HEK293T (cell line): ENCODE measurements around the gene SMC6.
A peak's percentile ranks its signal among the peaks of the same experiment; 100 is the strongest.

Experiments
- CTCF ChIA-PET: fragments of 350-600 bp; formaldehyde crosslinking; extraction: SDS; loops from one replicate; lab custom pipeline; 2021; ENCODE audit warnings: antibody characterized with exemption, inconsistent platforms; lab: Yijun Ruan, JAX
- POLR2A ChIA-PET: fragments of 350-600 bp; formaldehyde crosslinking; extraction: SDS; loops from one replicate; lab custom pipeline; 2020; ENCODE audit warnings: antibody characterized with exemption, inconsistent platforms; lab: Yijun Ruan, JAX
- DNase-seq: peaks from one replicate; pipeline ENCODE4 v3.0.0; 2012; ENCODE audit warnings: mixed read lengths; ENCODE audit errors: extremely low spot score
- ARNT ChIP-seq: fragments of 450-650 bp; IDR thresholded peaks from 2 replicates; pipeline ENCODE4 v1.6.1; 2017; ENCODE audit warnings: mild to moderate bottlenecking
- BHLHE40 ChIP-seq: fragments of 450-650 bp; IDR thresholded peaks from 2 replicates; pipeline ENCODE4 v1.6.1; 2016; ENCODE audit warnings: mild to moderate bottlenecking, moderate library complexity, borderline replicate concordance
- CTBP1 ChIP-seq: fragments of 450-650 bp; IDR thresholded peaks from 2 replicates; pipeline ENCODE4 v1.6.1; 2016; ENCODE audit warnings: borderline replicate concordance
- ELF4 ChIP-seq: fragments of 450-650 bp; IDR thresholded peaks from 2 replicates; pipeline ENCODE4 v1.6.1; 2017; ENCODE audit warnings: antibody characterized with exemption
- FOXA1 ChIP-seq: fragments of 450-650 bp; IDR thresholded peaks from 2 replicates; pipeline ENCODE4 v1.6.1; 2016; ENCODE audit warnings: mild to moderate bottlenecking
- FOXK2 ChIP-seq: fragments of 450-650 bp; IDR thresholded peaks from 2 replicates; pipeline ENCODE4 v1.6.1; 2016; ENCODE audit warnings: mild to moderate bottlenecking
- FOXM1 ChIP-seq: fragments of 450-650 bp; IDR thresholded peaks from 2 replicates; pipeline ENCODE4 v1.6.1; 2017; ENCODE audit warnings: mild to moderate bottlenecking, borderline replicate concordance
- HDGF ChIP-seq: fragments of 450-650 bp; IDR thresholded peaks from 2 replicates; pipeline ENCODE4 v1.6.1; 2017; ENCODE audit warnings: antibody characterized with exemption, borderline replicate concordance
- L3MBTL2 ChIP-seq: fragments of 450-650 bp; conservative IDR thresholded peaks from 2 replicates; pipeline ENCODE4 v1.6.1; 2016; ENCODE audit warnings: mild to moderate bottlenecking
- LEF1 ChIP-seq: fragments of 450-650 bp; IDR thresholded peaks from 2 replicates; pipeline ENCODE4 v1.6.1; 2017; ENCODE audit warnings: mild to moderate bottlenecking, borderline replicate concordance
- NFRKB ChIP-seq: fragments of 450-650 bp; IDR thresholded peaks from 2 replicates; pipeline ENCODE4 v1.6.1; 2016; ENCODE audit warnings: mild to moderate bottlenecking, moderate library complexity
- SP1 ChIP-seq: fragments of 450-650 bp; IDR thresholded peaks from 2 replicates; pipeline ENCODE4 v1.6.1; 2017
- SUZ12 ChIP-seq: fragments of 450-650 bp; IDR thresholded peaks from 2 replicates; pipeline ENCODE4 v1.6.1; 2016; ENCODE audit warnings: mild to moderate bottlenecking
- TARDBP ChIP-seq: fragments of 450-650 bp; IDR thresholded peaks from 2 replicates; pipeline ENCODE4 v1.6.1; 2016
- ZNF384 ChIP-seq: fragments of 450-650 bp; IDR thresholded peaks from 2 replicates; pipeline ENCODE4 v1.6.1; 2016
- TF ChIP-seq, protein P1 (sequence below): fragments of 450-650 bp; IDR thresholded peaks from 2 replicates; pipeline ENCODE4 v1.6.1; 2016

Gene SMC6

GRCh38 chr2:17649026-17649425 is 104.6 kb downstream of the SMC6 start:
- ChIA-PET POLR2A (no interaction called here), CTCF (no interaction called here)
- no peak for TF ChIP-seq SP1
- TF ChIP-seq FOXA1 = no peak
- no peak for TF ChIP-seq ELF4
- TF ChIP-seq HDGF = no peak
- TF ChIP-seq, protein P1, sequence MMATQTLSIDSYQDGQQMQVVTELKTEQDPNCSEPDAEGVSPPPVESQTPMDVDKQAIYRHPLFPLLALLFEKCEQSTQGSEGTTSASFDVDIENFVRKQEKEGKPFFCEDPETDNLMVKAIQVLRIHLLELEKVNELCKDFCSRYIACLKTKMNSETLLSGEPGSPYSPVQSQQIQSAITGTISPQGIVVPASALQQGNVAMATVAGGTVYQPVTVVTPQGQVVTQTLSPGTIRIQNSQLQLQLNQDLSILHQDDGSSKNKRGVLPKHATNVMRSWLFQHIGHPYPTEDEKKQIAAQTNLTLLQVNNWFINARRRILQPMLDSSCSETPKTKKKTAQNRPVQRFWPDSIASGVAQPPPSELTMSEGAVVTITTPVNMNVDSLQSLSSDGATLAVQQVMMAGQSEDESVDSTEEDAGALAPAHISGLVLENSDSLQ = no peak
- no peak for TF ChIP-seq TARDBP
- TF ChIP-seq FOXK2 = no peak
- TF ChIP-seq L3MBTL2 = no peak
- TF ChIP-seq FOXM1 = no peak
- TF ChIP-seq ARNT = no peak
- TF ChIP-seq SUZ12 = no peak
- no peak for TF ChIP-seq LEF1
- TF ChIP-seq NFRKB = no peak
- no peak for TF ChIP-seq BHLHE40
- TF ChIP-seq CTBP1 = no peak
- no peak for TF ChIP-seq ZNF384
- no peak for DNase-seq

DNA sequence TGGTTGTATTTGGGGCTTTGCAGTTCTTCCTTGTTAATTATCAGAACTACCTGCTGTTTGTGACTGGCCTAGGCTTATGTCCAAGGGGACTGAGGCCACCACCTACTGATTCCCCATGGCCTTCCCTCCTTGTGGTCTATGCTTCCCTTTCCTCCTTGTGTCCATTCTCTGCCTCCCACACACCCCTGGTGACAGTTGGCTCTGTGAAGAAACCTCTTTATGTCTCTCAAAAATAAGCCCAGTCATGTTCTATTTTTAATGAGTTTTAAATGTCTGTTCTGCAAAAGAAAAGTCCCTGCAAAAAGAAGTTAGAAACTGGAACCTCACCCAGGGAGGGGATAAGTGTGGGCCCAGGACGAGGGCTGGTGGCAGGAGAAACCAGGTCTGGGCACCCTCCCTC is 105.0 kb downstream of the SMC6 start:
- no peak for TF ChIP-seq SP1
- DNase-seq = no peak
- CTCF ChIA-PET = no interaction called here
- POLR2A ChIA-PET = no interaction called here

DNA sequence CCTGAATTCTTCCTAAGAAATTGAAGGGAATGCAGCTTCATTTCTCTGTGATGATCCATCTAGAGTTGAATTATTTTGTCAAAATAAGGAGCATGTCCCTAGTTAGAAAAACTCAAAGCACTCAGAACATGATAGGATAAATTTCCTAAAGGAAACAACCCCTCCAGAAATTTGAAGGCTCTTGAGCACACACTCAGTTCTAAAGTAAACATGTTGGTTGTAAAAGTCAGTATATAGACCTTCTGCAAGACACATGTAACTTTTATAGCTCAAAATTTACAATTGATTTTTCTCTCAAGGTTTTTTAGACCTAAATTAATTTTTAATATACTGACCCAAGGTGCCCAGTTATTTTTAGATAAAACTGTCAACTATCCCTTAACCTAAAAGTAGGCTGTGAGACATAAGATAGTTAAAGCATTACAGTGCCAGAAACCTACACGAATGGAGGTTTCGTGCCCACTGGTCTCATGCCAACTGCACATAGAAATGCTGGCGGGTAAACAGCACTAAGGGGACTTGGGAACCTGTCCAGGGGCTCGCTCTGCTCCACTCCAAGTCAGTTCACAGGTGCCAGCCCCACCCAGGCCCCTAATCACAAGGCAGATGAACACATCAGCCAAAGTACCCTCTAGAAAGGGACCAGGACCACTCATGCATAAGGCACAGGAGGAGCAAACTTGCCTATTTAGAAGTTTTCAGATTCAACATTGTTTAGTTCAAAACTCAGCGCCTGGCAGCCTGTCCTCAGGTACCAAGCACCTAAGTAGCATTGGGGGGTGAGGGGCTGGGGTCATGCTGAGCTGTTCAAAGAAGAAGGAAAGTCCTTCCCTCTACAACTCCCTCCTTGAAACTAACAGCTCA is 106.5 kb downstream of the SMC6 start:
- no peak for DNase-seq
- TF ChIP-seq HDGF (no peak), LEF1 (no peak), CTBP1 (no peak), ARNT (no peak), TARDBP (no peak), FOXM1 (no peak), ELF4 (no peak), L3MBTL2 (no peak), FOXA1 (no peak), NFRKB (no peak), FOXK2 (no peak), SP1 (no peak), SUZ12 (no peak), ZNF384 (no peak)
- TF ChIP-seq, protein P1 = no peak
- ChIA-PET CTCF (interaction anchor here (1.1 to 2.9 kb wide), 2 partner anchors 8 to 24 kb away, joined by 6 to 12 read pairs; no protein-coding TSS in a partner anchor), POLR2A (no interaction called here)

- POLR2A ChIA-PET = no interaction called here
- CTCF ChIA-PET = interaction anchor here (0.7 to 2.9 kb wide), 7 partner anchors 9 to 30 kb away, joined by 3 to 12 read pairs (median 5); no protein-coding TSS in a partner anchor
- peak; percentile 45 for DNase-seq
- TF ChIP-seq FOXM1 = no peak
- TF ChIP-seq ELF4 = no peak
- no peak for TF ChIP-seq BHLHE40
- TF ChIP-seq LEF1 = no peak
- TF ChIP-seq ARNT = no peak
- TF ChIP-seq NFRKB = no peak
- no peak for TF ChIP-seq ZNF384
- TF ChIP-seq HDGF = no peak
- TF ChIP-seq FOXA1 = no peak
- no peak for TF ChIP-seq CTBP1
- TF ChIP-seq TARDBP = no peak
- TF ChIP-seq SP1 = no peak
- TF ChIP-seq L3MBTL2 = no peak
- TF ChIP-seq, protein P1 = no peak
- TF ChIP-seq SUZ12 = no peak
- no peak for TF ChIP-seq FOXK2
Observed at GRCh38 chr2:17646081-17646554, 107.5 kb downstream of the SMC6 start.

DNA sequence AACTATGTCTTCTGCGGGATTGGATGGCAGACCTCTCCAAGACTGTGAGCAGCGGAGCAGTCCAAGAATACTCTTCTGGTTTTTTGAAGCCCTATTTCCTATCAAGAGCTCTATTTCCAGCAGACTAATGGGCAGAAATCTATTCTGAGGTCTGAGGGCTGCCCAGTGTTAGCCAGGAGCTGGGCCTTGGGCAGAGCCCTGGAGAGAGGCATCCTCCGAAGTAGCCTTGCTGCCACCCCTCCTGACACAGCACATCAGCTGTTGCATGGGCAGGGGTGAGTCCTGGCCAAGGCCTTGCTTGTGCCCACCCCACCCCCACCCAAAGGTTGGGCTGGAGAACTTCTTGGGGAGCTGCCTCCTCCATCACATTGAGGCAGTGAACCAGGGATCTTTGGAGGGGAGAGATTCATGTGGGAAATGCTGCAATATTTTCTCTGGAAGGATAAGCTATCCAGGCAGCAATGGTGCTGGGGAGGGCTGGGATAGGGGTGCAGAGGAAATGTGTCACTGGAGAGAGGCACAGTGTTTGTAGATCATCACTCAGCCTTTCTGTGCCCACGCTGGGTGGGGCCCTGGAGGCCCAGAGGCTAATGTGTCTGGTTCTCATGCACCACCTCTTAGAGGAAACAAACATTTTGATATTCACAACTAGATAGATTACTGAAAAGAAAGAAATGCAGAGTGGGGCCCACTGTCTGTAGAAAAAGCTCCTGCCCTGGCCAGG is 108.5 kb downstream of the SMC6 start:
- TF ChIP-seq ELF4 (no peak), ARNT (no peak), HDGF (no peak), LEF1 (no peak), SP1 (no peak), SUZ12 (no peak), FOXK2 (no peak), L3MBTL2 (no peak), BHLHE40 (no peak), ZNF384 (no peak), TARDBP (no peak), FOXM1 (no peak), CTBP1 (no peak), NFRKB (no peak)
- TF ChIP-seq, protein P1 = no peak
- DNase-seq = no peak
- CTCF ChIA-PET = interaction anchor here (1.0 to 2.9 kb wide), 4 partner anchors 9 to 26 kb away, joined by 3 to 12 read pairs (median 5); no protein-coding TSS in a partner anchor
- POLR2A ChIA-PET = no interaction called here
